Measurements from ENCODE around the gene NR2E1.

DNA sequence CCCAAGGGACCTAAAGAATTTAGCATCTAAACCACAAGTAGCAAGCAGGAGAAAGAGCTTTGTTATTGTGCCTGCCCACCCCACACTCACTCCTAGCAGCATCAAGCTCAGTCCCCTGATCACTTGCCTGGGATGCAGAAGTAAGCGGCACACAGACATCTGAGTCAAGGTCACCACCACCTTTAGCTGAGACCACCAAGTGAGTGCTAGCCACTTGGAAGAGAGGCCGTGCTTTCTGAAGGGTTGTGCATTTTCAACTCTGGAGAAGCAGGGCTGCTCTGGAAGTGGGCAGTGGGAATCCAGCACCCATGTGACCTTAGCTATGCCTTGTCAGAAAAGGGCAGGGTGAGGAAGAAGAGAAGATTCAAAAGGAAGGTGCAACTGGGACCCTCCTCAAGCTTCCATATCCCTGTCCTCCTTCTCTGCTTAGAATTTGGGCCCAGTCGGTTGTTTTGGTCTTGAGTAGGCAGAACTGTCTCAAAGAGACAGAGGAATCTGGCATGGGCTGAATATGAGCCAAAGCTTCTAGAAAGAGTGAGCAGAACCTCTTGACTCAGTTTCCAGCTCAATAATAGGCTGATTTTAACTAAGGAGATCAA lies 6.2 kb downstream of the NR2E1 start:
- no peak for TF ChIP-seq EZH2 (IDR thresholded peaks at IDR 0.05; ENCODE audit: insufficient read depth, poor library complexity, severe bottlenecking)
- TF ChIP-seq EZH2phosphoT487 (IDR thresholded peaks at IDR 0.05; ENCODE audit: insufficient read depth, low read depth), result no peak
